GM04503 (cell line): ENCODE data around the gene GIMAP6.
"Not testable (repeated sequence)": the region's sequence is repeated elsewhere in the genome, so short reads cannot be mapped to it uniquely, and the experiment has no call there.

Experiments used
- DNase-seq: peaks from one replicate; pipeline ENCODE4 v3.0.0-alpha.2; 2012; ENCODE audit warnings: low read depth

The GIMAP6 gene

GRCh38 chr7:150585199-150585598 is 47.0 kb downstream of the GIMAP6 start:
- DNase-seq: no peak

- DNase-seq: no peak
Measured at GRCh38 chr7:150580638-150581394, 51.4 kb downstream of the GIMAP6 start.

- not testable (repeated sequence) for DNase-seq
Measured at GRCh38 chr7:150579979-150580637, 52.1 kb downstream of the GIMAP6 start.
